DND-41 (cell line): ENCODE data around the gene TMPRSS11E.

Experiments
- CTCF ChIP-seq: IDR thresholded peaks from 2 replicates; pipeline ENCODE4 v1.5.1; 2012; ENCODE audit warnings: borderline replicate concordance, low read length, moderate library complexity, mild to moderate bottlenecking; ENCODE audit not compliant: poor library complexity, severe bottlenecking; ENCODE audit errors: extremely low read depth
- EZH2 ChIP-seq: IDR thresholded peaks from 3 replicates; pipeline ENCODE4 v1.6.1; 2012; ENCODE audit warnings: borderline replicate concordance, low read depth, mild to moderate bottlenecking, moderate library complexity, low read length, inconsistent platforms; ENCODE audit not compliant: severe bottlenecking

GRCh38 chr4:68520985-68521384 is 73.7 kb downstream of the TMPRSS11E start:
- TF ChIP-seq CTCF (no peak), EZH2 (no peak)
